Panc1 (cell line): Measurements from ENCODE around the gene CLDN7. TPM values are rescaled to one million over a fixed set of nuclear protein-coding genes. Genes with fewer than 3 reads are reported as not detected.

Source experiments
- ATAC-seq: fragments of 200-7000 bp; cut with Tn5 transposase; 2 replicates; pipeline ENCODE4 v1.9.1; 2020; ENCODE audit warnings: mild to moderate bottlenecking, moderate library complexity
- BruUV-seq: library from RNA; stranded (reverse); fragments of 400-500 nt; replicated peaks from 2 replicates; lab custom pipeline; 2021; lab: Mats Ljungman, UMichigan
- CTCF ChIA-PET: fragments of 300-600 bp; sonication (Branson Sonifier 250); formaldehyde crosslinking; loops from one replicate; lab custom pipeline; 2022; ENCODE audit warnings: antibody characterized with exemption; lab: Charles Lee
- POLR2A ChIA-PET: fragments of 300-600 bp; sonication (Branson Sonifier 250); formaldehyde crosslinking; loops from one replicate; lab custom pipeline; 2022; ENCODE audit warnings: antibody characterized with exemption; lab: Charles Lee
- DNase-seq: peaks from one replicate; pipeline ENCODE4 v3.0.0-alpha.2; 2010; ENCODE audit warnings: low read depth, low spot score
- H3K27ac ChIP-seq: 2 replicates; pipeline ENCODE4 v1.5.1; 2011; ENCODE audit warnings: mild to moderate bottlenecking, low read length, inconsistent platforms
- H3K27me3 ChIP-seq: fragments of 200-500 bp; sonication (Bioruptor generic); 2 replicates; pipeline ENCODE4 v1.6.0; 2014; ENCODE audit warnings: low read length, inconsistent platforms; ENCODE audit not compliant: control insufficient read depth, insufficient read depth
- H3K36me3 ChIP-seq: fragments of 200-500 bp; sonication (Bioruptor generic); 2 replicates; pipeline ENCODE4 v1.5.1; 2014; ENCODE audit warnings: inconsistent platforms, mild to moderate bottlenecking, low read length, moderate library complexity; ENCODE audit not compliant: control insufficient read depth, insufficient read depth
- H3K4me1 ChIP-seq: 2 replicates; pipeline ENCODE4 v1.5.1; 2011; ENCODE audit warnings: inconsistent platforms, mild to moderate bottlenecking, low read length, moderate library complexity; ENCODE audit not compliant: control insufficient read depth, insufficient read depth
- H3K4me3 ChIP-seq, 2 experiments: 2 replicates each; pipeline ENCODE4 v1.5.1; 2011 to 2012; ENCODE audit warnings: low read depth in 2 of 2, low read length in 2 of 2, mild to moderate bottlenecking in 2 of 2, inconsistent platforms in 1 of 2, moderate library complexity in 1 of 2
- H3K9me3 ChIP-seq: fragments of 200-500 bp; sonication (Bioruptor generic); 2 replicates; pipeline ENCODE4 v1.5.1; 2014; ENCODE audit warnings: low read depth, mild to moderate bottlenecking, inconsistent platforms, low read length, moderate library complexity; ENCODE audit not compliant: control insufficient read depth, insufficient read depth
- CTCF ChIP-seq: fragments of 450-650 bp; IDR thresholded peaks from 2 replicates; pipeline ENCODE4 v1.5.1; 2017; ENCODE audit warnings: mild to moderate bottlenecking
- POLR2AphosphoS5 ChIP-seq: IDR thresholded peaks from 2 replicates; pipeline ENCODE4 v1.6.1; 2012; ENCODE audit warnings: mild to moderate bottlenecking, low read depth, low read length, moderate library complexity
- REST ChIP-seq, 2 experiments: IDR thresholded peaks; 2 replicates each; pipeline ENCODE4 v1.6.1; 2011 to 2012; ENCODE audit warnings: low read depth in 2 of 2, control low read depth in 1 of 2, low read length in 1 of 2, mild to moderate bottlenecking in 1 of 2, moderate library complexity in 1 of 2; ENCODE audit not compliant: insufficient read depth in 1 of 2
- SIN3A ChIP-seq: IDR thresholded peaks from 2 replicates; pipeline ENCODE4 v1.6.1; 2012; ENCODE audit warnings: low read depth, mild to moderate bottlenecking, low read length, moderate library complexity, borderline replicate concordance; ENCODE audit not compliant: insufficient read depth
- TCF7L2 ChIP-seq: IDR thresholded peaks from 2 replicates; pipeline ENCODE4 v1.6.1; 2011; ENCODE audit warnings: mild to moderate bottlenecking, low read depth, low read length, inconsistent platforms
- in situ Hi-C: cut with HindIII; loops from 2 replicates; pipeline ENCODE4 v1.10.0; 2016; ENCODE audit warnings: low sequenced_read_pairs, low pct_unique_long_range_greater_than_20kb
- intact Hi-C: fragments of 100-400 bp; cut with micrococcal nuclease; formaldehyde crosslinking; loops from one replicate; pipeline ENCODE4 v1.10.0; 2022; ENCODE audit not compliant: unreplicated experiment
- total RNA-seq: library from RNA; stranded (reverse); gene quantifications from one replicate; pipeline ENCODE4 v1.2.1, GENCODE V29; 2021; ENCODE audit not compliant: unreplicated experiment

The CLDN7 gene
- total RNA-seq, 1 experiment from 2014 or later, result 43.1 TPM

GRCh38 chr17:7252176-7253043, 9.9 kb downstream of the CLDN7 start, which contains the start of gene ELP5:
ELP5 (plus strand) TSS chr17:7252215; CDS start chr17:7252551, 336 bp downstream.
- no peaks in the 10 kb centered on the region for H3K9me3 ChIP-seq
- H3K27me3 ChIP-seq, result no peaks in the 10 kb centered on the region
- intact Hi-C loops, result no loop called here
- TF ChIP-seq TCF7L2 (no peak), CTCF (peak; percentile 65; the same call in 1 of the 2 replicates), SIN3A (no peak; the same call in 1 of the 2 replicates), POLR2AphosphoS5 (no peak), REST (IDR thresholded peaks at IDR 0.05; ENCODE audit: insufficient read depth in 1 of 2, low read depth in 2 of 2, low read length in 1 of 2) (0 out of 4 replicates have a peak, but pooled peaks of 1 of the 2 experiments have one; percentile 26)
- in situ Hi-C loops, result no loop called here
- peak within 1 kb of the TSS; percentile 72 to 80 for H3K4me3 ChIP-seq
- POLR2A ChIA-PET, result no interaction called here
- peak within 1 kb of the TSS; percentile 92 for H3K27ac ChIP-seq
- peaks cover 6% of the 10 kb centered on the region for H3K36me3 ChIP-seq
- no peak for DNase-seq
- ATAC-seq, result peak; percentile 80
- CTCF ChIA-PET, result no interaction called here
- BruUV-seq, result no TSS peak
- H3K4me1 ChIP-seq, result peaks cover 16% of the 10 kb centered on the region

- Histone ChIP-seq H3K27ac (peak within 1 kb of the TSS; percentile 92), H3K4me1 (peaks cover 16% of the 10 kb centered on the region), H3K27me3 (no peaks in the 10 kb centered on the region), H3K9me3 (no peaks in the 10 kb centered on the region), H3K36me3 (peaks cover 7% of the 10 kb centered on the region), H3K4me3 (peak within 1 kb of the TSS; percentile 72 to 80)
- in situ Hi-C loops, result no loop called here
- intact Hi-C loops, result no loop called here
- ChIA-PET POLR2A (no interaction called here), CTCF (no interaction called here)
- no TSS peak for BruUV-seq
- DNase-seq, result peak; percentile 97
- TF ChIP-seq CTCF (no peak), POLR2AphosphoS5 (no peak), REST (IDR thresholded peaks at IDR 0.05; ENCODE audit: insufficient read depth in 1 of 2, low read depth in 2 of 2, low read length in 1 of 2) (no peak), SIN3A (0 out of 2 replicates have a peak, but pooled peaks have one; percentile 16), TCF7L2 (no peak)
- peak; percentile 98 for ATAC-seq
Measured at GRCh38 chr17:7251661-7252175, 10.6 kb downstream of the CLDN7 start, which contains the start of gene CTDNEP1. CTDNEP1 (minus strand) TSS chr17:7251734; CDS start chr17:7251296, 438 bp downstream.
